ENCODE results near the gene C12orf43. TPM values are rescaled to one million over a fixed set of nuclear protein-coding genes. Genes with fewer than 3 reads are reported as not detected.

The C12orf43 gene
- total RNA-seq, 1 donor from 2014 or later, result 20.2 TPM

DNA sequence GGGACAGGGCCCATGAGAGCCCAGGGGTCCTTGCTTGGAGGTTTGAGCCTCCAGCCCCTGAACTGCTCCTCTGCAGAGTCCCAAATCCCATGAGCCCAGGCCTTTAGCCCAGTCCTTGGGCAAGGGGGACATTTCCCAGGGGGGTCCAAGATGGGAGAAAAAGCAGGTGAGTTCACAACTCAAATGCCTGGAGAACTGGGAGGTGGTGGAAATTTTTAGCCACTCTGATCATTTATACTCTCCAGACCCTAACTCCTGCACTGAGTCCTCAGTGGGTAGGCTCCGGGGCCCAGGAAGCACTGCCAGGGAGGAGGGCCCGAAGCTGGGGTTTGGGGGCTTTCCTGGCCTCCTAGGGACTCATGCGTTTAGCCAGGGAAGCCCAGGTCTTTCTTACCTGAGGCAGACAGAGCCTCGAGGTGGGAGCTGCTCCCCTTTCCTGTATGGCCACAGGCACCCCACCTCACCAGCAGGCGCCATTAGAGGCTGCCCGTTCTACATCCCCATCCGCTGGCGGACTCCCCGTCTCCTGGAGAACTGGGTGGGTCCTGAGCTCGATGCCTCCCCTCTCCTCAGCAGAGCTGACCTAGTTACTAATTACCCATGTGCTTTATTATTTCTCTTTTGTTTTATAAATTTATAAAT, 36.9 kb downstream of the C12orf43 start:
- H3K27me3 Mint-ChIP-seq (ENCODE audit: unreplicated experiment), result peaks cover 7% of the 10 kb centered on the region
- no peaks in the 10 kb centered on the region for H3K4me1 Mint-ChIP-seq (ENCODE audit: unreplicated experiment)
- no peaks in the 10 kb centered on the region for H3K9me3 Mint-ChIP-seq (ENCODE audit: unreplicated experiment)
- TF ChIP-seq, protein P1, sequence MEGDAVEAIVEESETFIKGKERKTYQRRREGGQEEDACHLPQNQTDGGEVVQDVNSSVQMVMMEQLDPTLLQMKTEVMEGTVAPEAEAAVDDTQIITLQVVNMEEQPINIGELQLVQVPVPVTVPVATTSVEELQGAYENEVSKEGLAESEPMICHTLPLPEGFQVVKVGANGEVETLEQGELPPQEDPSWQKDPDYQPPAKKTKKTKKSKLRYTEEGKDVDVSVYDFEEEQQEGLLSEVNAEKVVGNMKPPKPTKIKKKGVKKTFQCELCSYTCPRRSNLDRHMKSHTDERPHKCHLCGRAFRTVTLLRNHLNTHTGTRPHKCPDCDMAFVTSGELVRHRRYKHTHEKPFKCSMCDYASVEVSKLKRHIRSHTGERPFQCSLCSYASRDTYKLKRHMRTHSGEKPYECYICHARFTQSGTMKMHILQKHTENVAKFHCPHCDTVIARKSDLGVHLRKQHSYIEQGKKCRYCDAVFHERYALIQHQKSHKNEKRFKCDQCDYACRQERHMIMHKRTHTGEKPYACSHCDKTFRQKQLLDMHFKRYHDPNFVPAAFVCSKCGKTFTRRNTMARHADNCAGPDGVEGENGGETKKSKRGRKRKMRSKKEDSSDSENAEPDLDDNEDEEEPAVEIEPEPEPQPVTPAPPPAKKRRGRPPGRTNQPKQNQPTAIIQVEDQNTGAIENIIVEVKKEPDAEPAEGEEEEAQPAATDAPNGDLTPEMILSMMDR (IDR thresholded peaks at IDR 0.05; ENCODE audit: unreplicated experiment), result no peak
- no peak overlapping the region for H3K4me3 Mint-ChIP-seq (ENCODE audit: unreplicated experiment)
- H3K27ac Mint-ChIP-seq (ENCODE audit: unreplicated experiment), result no peak overlapping the region
- DNase-seq (ENCODE audit: low spot score), result no peak
- no peaks in the 10 kb centered on the region for H3K36me3 Mint-ChIP-seq (ENCODE audit: low read depth, unreplicated experiment)

DNA sequence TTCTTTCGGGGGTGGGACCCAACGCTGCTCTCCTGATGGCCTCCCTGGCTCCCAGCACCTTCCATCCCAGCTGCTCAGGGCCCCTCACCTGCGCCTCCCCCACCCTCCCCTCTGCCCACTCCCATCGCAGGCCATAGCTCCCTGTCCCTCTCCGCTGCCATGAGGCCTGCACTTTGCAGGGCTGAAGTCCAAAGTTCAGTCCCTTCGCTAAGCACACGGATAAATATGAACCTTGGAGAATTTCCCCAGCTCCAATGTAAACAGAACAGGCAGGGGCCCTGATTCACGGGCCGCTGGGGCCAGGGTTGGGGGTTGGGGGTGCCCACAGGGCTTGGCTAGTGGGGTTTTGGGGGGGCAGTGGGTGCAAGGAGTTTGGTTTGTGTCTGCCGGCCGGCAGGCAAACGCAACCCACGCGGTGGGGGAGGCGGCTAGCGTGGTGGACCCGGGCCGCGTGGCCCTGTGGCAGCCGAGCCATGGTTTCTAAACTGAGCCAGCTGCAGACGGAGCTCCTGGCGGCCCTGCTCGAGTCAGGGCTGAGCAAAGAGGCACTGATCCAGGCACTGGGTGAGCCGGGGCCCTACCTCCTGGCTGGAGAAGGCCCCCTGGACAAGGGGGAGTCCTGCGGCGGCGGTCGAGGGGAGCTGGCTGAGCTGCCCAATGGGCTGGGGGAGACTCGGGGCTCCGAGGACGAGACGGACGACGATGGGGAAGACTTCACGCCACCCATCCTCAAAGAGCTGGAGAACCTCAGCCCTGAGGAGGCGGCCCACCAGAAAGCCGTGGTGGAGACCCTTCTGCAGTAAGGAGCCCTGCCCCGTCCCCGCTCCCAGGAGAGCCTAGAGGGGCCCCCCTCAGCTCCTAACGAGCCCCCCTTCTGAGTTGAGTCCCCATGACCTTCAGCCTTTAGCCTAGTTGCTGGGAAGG, 37.7 kb downstream of the C12orf43 start, which contains the start of gene HNF1A:
Gene HNF1A, plus strand, starts transcription at position 248 of the 924 bp plus-strand sequence. Its CDS starts 226 bp downstream, at position 474.
- H3K27ac Mint-ChIP-seq (ENCODE audit: unreplicated experiment), result no peak within 1 kb of the TSS
- no peak within 1 kb of the TSS for H3K4me3 Mint-ChIP-seq (ENCODE audit: unreplicated experiment)
- TF ChIP-seq, protein P1 (IDR thresholded peaks at IDR 0.05; ENCODE audit: unreplicated experiment), result no peak
- H3K36me3 Mint-ChIP-seq (ENCODE audit: low read depth, unreplicated experiment), result no peaks in the 10 kb centered on the region
- H3K27me3 Mint-ChIP-seq (ENCODE audit: unreplicated experiment), result peaks cover 5% of the 10 kb centered on the region
- DNase-seq (ENCODE audit: low spot score), result no peak
- H3K4me1 Mint-ChIP-seq (ENCODE audit: unreplicated experiment), result no peaks in the 10 kb centered on the region
- no peaks in the 10 kb centered on the region for H3K9me3 Mint-ChIP-seq (ENCODE audit: unreplicated experiment)

DNA sequence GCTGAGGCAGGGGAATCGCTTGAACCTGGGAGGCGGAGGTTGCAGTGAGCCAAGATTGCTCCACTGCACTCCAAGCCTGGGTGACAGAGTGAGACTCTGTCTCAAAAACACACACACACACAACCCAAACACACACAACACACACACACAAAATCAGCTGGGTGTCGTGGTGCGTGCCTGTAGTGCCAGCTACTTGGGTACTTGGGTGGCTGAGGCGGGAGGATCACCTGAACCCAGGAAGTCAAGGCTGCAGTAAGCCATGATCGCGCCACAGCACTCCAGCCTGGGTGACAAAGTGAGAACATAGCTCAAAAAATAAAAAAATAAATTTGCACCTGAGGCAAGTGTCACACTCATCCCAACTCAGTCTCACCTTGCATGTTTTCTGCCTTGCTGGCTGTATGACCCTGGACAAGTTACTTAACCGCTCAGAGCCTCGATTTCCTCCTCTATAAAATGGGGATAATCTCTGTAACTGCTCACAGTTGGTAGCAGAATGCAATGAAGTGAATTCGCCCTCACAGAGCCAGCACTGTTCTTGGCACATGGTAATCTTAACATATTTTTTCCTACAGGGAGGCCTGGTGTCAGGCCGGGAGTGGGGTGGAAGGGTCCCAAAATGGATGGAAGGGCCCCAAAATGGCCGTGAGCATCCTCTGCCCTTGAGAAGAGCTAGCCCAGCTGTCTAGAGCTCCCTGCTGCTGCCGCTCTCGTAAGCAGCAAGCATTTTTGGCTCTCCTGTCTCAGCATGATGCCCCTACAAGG, 38.6 kb downstream of the C12orf43 start:
- no peaks in the 10 kb centered on the region for H3K4me1 Mint-ChIP-seq (ENCODE audit: unreplicated experiment)
- no peak for DNase-seq (ENCODE audit: low spot score)
- TF ChIP-seq, protein P1 (IDR thresholded peaks at IDR 0.05; ENCODE audit: unreplicated experiment), result no peak
- no peaks in the 10 kb centered on the region for H3K36me3 Mint-ChIP-seq (ENCODE audit: low read depth, unreplicated experiment)
- H3K27ac Mint-ChIP-seq (ENCODE audit: unreplicated experiment), result no peak overlapping the region
- H3K27me3 Mint-ChIP-seq (ENCODE audit: unreplicated experiment), result peaks cover 4% of the 10 kb centered on the region
- no peaks in the 10 kb centered on the region for H3K9me3 Mint-ChIP-seq (ENCODE audit: unreplicated experiment)
- H3K4me3 Mint-ChIP-seq (ENCODE audit: unreplicated experiment), result no peak overlapping the region

DNA sequence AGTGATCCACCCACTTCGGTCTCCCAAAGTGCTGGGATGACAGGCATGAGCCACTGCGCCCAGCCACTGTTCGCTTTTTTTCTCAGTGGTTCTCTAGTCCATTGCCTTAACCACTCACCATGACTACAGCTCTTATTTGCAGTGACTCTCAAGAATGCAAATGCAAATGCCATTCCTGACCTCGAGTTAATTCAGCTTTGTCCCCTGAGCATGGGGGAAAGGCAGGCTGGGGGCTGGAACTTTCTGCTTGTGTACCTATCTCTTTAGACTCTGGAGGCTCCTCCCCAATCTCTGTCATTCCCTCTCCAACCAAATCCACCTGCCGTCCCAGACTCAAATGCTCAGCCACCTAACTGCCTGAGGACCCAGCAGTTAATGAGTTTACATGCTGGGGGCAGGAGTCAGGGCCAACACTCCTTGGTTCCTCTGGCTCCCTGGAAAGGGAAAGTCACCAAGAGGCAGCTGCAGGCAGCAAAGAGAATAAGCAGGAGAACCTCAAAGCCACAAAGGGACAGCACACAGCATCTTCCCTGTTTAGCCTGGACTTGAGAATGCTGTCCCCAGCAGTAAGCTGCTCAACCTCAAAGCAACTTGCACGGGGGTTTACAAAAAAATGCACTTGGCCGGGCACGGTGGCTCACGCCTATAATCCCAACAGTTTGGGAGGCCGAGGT, 43.3 kb downstream of the C12orf43 start:
- peaks cover 9% of the 10 kb centered on the region for H3K27me3 Mint-ChIP-seq (ENCODE audit: unreplicated experiment)
- H3K36me3 Mint-ChIP-seq (ENCODE audit: low read depth, unreplicated experiment), result no peaks in the 10 kb centered on the region
- TF ChIP-seq, protein P1 (IDR thresholded peaks at IDR 0.05; ENCODE audit: unreplicated experiment), result no peak
- no peak for DNase-seq (ENCODE audit: low spot score)
- no peak overlapping the region for H3K27ac Mint-ChIP-seq (ENCODE audit: unreplicated experiment)
- no peaks in the 10 kb centered on the region for H3K9me3 Mint-ChIP-seq (ENCODE audit: unreplicated experiment)
- H3K4me1 Mint-ChIP-seq (ENCODE audit: unreplicated experiment), result no peaks in the 10 kb centered on the region
- no peak overlapping the region for H3K4me3 Mint-ChIP-seq (ENCODE audit: unreplicated experiment)
